SK-N-SH (cell line): Measurements from ENCODE around the gene SMIM20. TPM values are rescaled to one million over a fixed set of nuclear protein-coding genes. Genes with fewer than 3 reads are reported as not detected.
A peak's percentile ranks its signal among the peaks of the same experiment; 100 is the strongest.

ENCODE experiments used
- CTCF ChIA-PET: fragments of 300-600, 350-600 bp; formaldehyde crosslinking; extraction: SDS; loops from one replicate; lab custom pipeline; 2021; lab: Yijun Ruan, JAX
- POLR2A ChIA-PET: fragments of 350-600 bp; sonication (Branson Sonifier 250); formaldehyde crosslinking; extraction: SDS; loops from one replicate; lab custom pipeline; 2020; ENCODE audit warnings: antibody characterized with exemption, inconsistent platforms; lab: Yijun Ruan, JAX
- DNase-seq: peaks from one replicate; pipeline ENCODE4 v3.0.0; 2012
- H2AFZ ChIP-seq: fragments of 200-600 bp; sonication (generic); 2 replicates; pipeline ENCODE4 v1.8.1; 2016; ENCODE audit warnings: antibody characterized with exemption, mild to moderate bottlenecking, low read depth
- H3F3A ChIP-seq: fragments of 200-600 bp; sonication (generic); replicated peaks from 2 replicates; pipeline ENCODE3; 2016; ENCODE audit warnings: antibody characterized with exemption, mild to moderate bottlenecking; ENCODE audit not compliant: insufficient read depth
- H3K27ac ChIP-seq, 2 experiments: fragments of 200-500 bp in 1 of 2; fragments of 200-600 bp in 1 of 2; sonication (Bioruptor generic) in 1 of 2; sonication (generic), shearing (Covaris generic) in 1 of 2; 2 replicates each; pipeline versions ENCODE4 v1.5.1 to v1.6.1; 2014 to 2016; ENCODE audit warnings: low read depth in 2 of 2, inconsistent platforms in 1 of 2, low read length in 1 of 2, mild to moderate bottlenecking in 1 of 2, mixed read lengths in 1 of 2
- H3K27me3 ChIP-seq: fragments of 200-600 bp; sonication (generic), shearing (Covaris generic); 2 replicates; pipeline ENCODE4 v1.6.1; 2016; ENCODE audit warnings: mixed run types; ENCODE audit not compliant: insufficient read depth
- H3K36me3 ChIP-seq, 2 experiments: fragments of 200-500 bp in 1 of 2; fragments of 200-600 bp in 1 of 2; sonication (Bioruptor generic) in 1 of 2; sonication (generic) in 1 of 2; replicated peaks in 1 of 2; 2 replicates each; pipeline versions ENCODE3 to v1.5.1; 2014 to 2016; ENCODE audit warnings: low read length in 1 of 2, mild to moderate bottlenecking in 1 of 2; ENCODE audit not compliant: insufficient read depth in 2 of 2, control insufficient read depth in 1 of 2
- H3K4me1 ChIP-seq, 2 experiments: fragments of 200-500 bp in 1 of 2; fragments of 200-600 bp in 1 of 2; sonication (Bioruptor generic) in 1 of 2; sonication (generic), shearing (Covaris generic) in 1 of 2; 2 replicates each; pipeline versions ENCODE4 v1.5.1 to v1.6.1; 2014 to 2016; ENCODE audit warnings: low read depth in 1 of 2, low read length in 1 of 2, mixed run types in 1 of 2; ENCODE audit not compliant: insufficient read depth in 2 of 2, control insufficient read depth in 1 of 2
- H3K4me2 ChIP-seq: fragments of 200-600 bp; sonication (generic), shearing (Covaris generic); 2 replicates; pipeline ENCODE4 v1.6.1; 2017; ENCODE audit warnings: mixed run types
- H3K4me3 ChIP-seq, 2 experiments: fragments of 200-500 bp in 1 of 2; fragments of 200-600 bp in 1 of 2; sonication (Bioruptor generic) in 1 of 2; sonication (generic), shearing (Covaris generic) in 1 of 2; 2 replicates each; pipeline versions ENCODE4 v1.5.1 to v1.8.1; 2014 to 2016; ENCODE audit warnings: low read depth in 2 of 2, inconsistent platforms in 1 of 2, low read length in 1 of 2, mild to moderate bottlenecking in 1 of 2, mixed read lengths in 1 of 2, moderate library complexity in 1 of 2
- H3K79me2 ChIP-seq: fragments of 200-600 bp; sonication (generic); 2 replicates; pipeline ENCODE4 v1.8.1; 2017; ENCODE audit warnings: mild to moderate bottlenecking; ENCODE audit not compliant: insufficient read depth
- H3K9ac ChIP-seq: fragments of 200-600 bp; sonication (generic); 2 replicates; pipeline ENCODE4 v1.6.1; 2017; ENCODE audit warnings: mixed run types
- H3K9me2 ChIP-seq: fragments of 200-600 bp; sonication (generic); 2 replicates; pipeline ENCODE4 v1.6.1; 2017; ENCODE audit warnings: mixed run types
- H3K9me3 ChIP-seq: fragments of 200-600 bp; sonication (generic); 2 replicates; pipeline ENCODE4 v1.6.1; 2017; ENCODE audit warnings: mixed run types, mild to moderate bottlenecking, moderate library complexity
- H4K20me1 ChIP-seq: fragments of 200-600 bp; sonication (generic); 2 replicates; pipeline ENCODE4 v1.6.1; 2017; ENCODE audit warnings: mild to moderate bottlenecking, mixed run types; ENCODE audit not compliant: insufficient read depth
- ELF1 ChIP-seq: IDR thresholded peaks from 2 replicates; pipeline ENCODE4 v1.4.0; 2012
- EZH2phosphoT487 ChIP-seq: fragments of 200-600 bp; sonication (generic); IDR thresholded peaks from 2 replicates; pipeline ENCODE4 v1.6.1; 2017; ENCODE audit warnings: low read depth, mixed run types, mild to moderate bottlenecking, antibody characterized with exemption, moderate library complexity, borderline replicate concordance
- FOSL2 ChIP-seq: IDR thresholded peaks from 2 replicates; pipeline ENCODE4 v1.4.0; 2012; ENCODE audit warnings: low read depth, mild to moderate bottlenecking, moderate library complexity, borderline replicate concordance
- FOXJ3 ChIP-seq: sonication (generic); formaldehyde crosslinking; IDR thresholded peaks from 2 replicates; pipeline ENCODE4 v1.5.1; 2020; ENCODE audit warnings: mild to moderate bottlenecking, missing genetic modification reagents
- FOXM1 ChIP-seq: IDR thresholded peaks from 2 replicates; pipeline ENCODE4 v1.4.0; 2012; ENCODE audit warnings: low read depth, mild to moderate bottlenecking
- GABPA ChIP-seq: IDR thresholded peaks from 2 replicates; pipeline ENCODE4 v1.4.0; 2012; ENCODE audit warnings: low read depth, mild to moderate bottlenecking
- GATA2 ChIP-seq: sonication (generic); formaldehyde crosslinking; IDR thresholded peaks from 2 replicates; pipeline ENCODE4 v1.5.0; 2020; ENCODE audit warnings: mild to moderate bottlenecking, missing genetic modification reagents
- IRF3 ChIP-seq: fragments of 150-350 bp; IDR thresholded peaks from 2 replicates; pipeline ENCODE4 v1.6.1; 2016; ENCODE audit warnings: mild to moderate bottlenecking, low read depth, low read length
- JUND ChIP-seq: IDR thresholded peaks from 2 replicates; pipeline ENCODE4 v1.4.0; 2012
- MAX ChIP-seq: IDR thresholded peaks from 2 replicates; pipeline ENCODE4 v1.4.0; 2012; ENCODE audit warnings: low read depth
- MEF2A ChIP-seq: IDR thresholded peaks from 2 replicates; pipeline ENCODE4 v1.4.0; 2012; ENCODE audit warnings: low read depth, borderline replicate concordance
- NFIC ChIP-seq: IDR thresholded peaks from 2 replicates; pipeline ENCODE4 v1.4.0; 2012; ENCODE audit warnings: borderline replicate concordance
- NRF1 ChIP-seq: IDR thresholded peaks from 2 replicates; pipeline ENCODE4 v1.6.1; 2012; ENCODE audit warnings: low read depth, mild to moderate bottlenecking, low read length
- PBX3 ChIP-seq: IDR thresholded peaks from 2 replicates; pipeline ENCODE4; 2012
- POLR2AphosphoS5 ChIP-seq: IDR thresholded peaks from 2 replicates; pipeline ENCODE4 v1.6.1; 2012; ENCODE audit warnings: low read depth, low read length
- RAD21 ChIP-seq: IDR thresholded peaks from 2 replicates; pipeline ENCODE4 v1.6.1; 2012; ENCODE audit warnings: mild to moderate bottlenecking, low read length
- RCOR1 ChIP-seq: fragments of 150-350 bp; IDR thresholded peaks from 2 replicates; pipeline ENCODE4 v1.6.1; 2017; ENCODE audit warnings: antibody characterized with exemption, low read length
- RFX5 ChIP-seq: IDR thresholded peaks from 2 replicates; pipeline ENCODE4 v1.6.1; 2012; ENCODE audit warnings: mild to moderate bottlenecking, improper control_type of control experiment, low read length
- RXRA ChIP-seq: IDR thresholded peaks from 2 replicates; pipeline ENCODE4 v1.4.0; 2012; ENCODE audit warnings: low read depth, mild to moderate bottlenecking, borderline replicate concordance
- SMC3 ChIP-seq: IDR thresholded peaks from 2 replicates; pipeline ENCODE4 v1.6.1; 2012; ENCODE audit warnings: low read depth, low read length, improper control_type of control experiment
- TAF1 ChIP-seq: IDR thresholded peaks from 2 replicates; pipeline ENCODE4 v1.6.1; 2012; ENCODE audit warnings: low read depth, mild to moderate bottlenecking, low read length, moderate library complexity, borderline replicate concordance
- USF1 ChIP-seq: IDR thresholded peaks from 2 replicates; pipeline ENCODE4 v1.4.0; 2012; ENCODE audit warnings: low read depth, borderline replicate concordance
- USF2 ChIP-seq: fragments of 150-350 bp; IDR thresholded peaks from 2 replicates; pipeline ENCODE4 v1.6.1; 2017; ENCODE audit warnings: antibody characterized with exemption, low read length, low read depth, borderline replicate concordance
- YY1 ChIP-seq: IDR thresholded peaks from 2 replicates; pipeline ENCODE4 v1.4.0; 2012; ENCODE audit warnings: low read depth, mild to moderate bottlenecking
- WGBS: methylation state at CpG from one replicate; pipeline ENCODE4 v1.1.6; 2017; ENCODE audit warnings: low lambda C conversion rate; 5-methylcytosine and 5-hydroxymethylcytosine counted together
- polyA plus RNA-seq, 3 experiments: library from polyadenylated mRNA; depleted of rRNA; stranded (reverse); fragments of >200 nt; gene quantifications; 2 replicates each; pipeline ENCODE4 v1.2.3, GENCODE V29; 2012

Gene SMIM20
- polyA plus RNA-seq, 1 of the 3 experiments (the other 2 are of a cell fraction), result 39.4 TPM

GRCh38 chr4:25913851-25914669, at the start of gene SMIM20 (continued):
- TF ChIP-seq PBX3 (0 out of 2 replicates have a peak, but pooled peaks have one; percentile 7), RAD21 (0 out of 2 replicates have a peak, but pooled peaks have one; percentile 0), SMC3 (no peak), RXRA (peak; percentile 74; the same call in 1 of the 2 replicates), FOXM1 (no peak), RFX5 (no peak), USF2 (no peak), GATA2 (CRISPR knock-in tag) (no peak), POLR2AphosphoS5 (peak; percentile 83), NRF1 (peak; percentile 55), JUND (no peak), MEF2A (no peak), MAX (peak; percentile 91)

- no peaks in the 10 kb centered on the region for H3K36me3 ChIP-seq
- no peaks in the 10 kb centered on the region for H3K79me2 ChIP-seq
- WGBS, result 46% methylated on average over 4 of the region's 4 CpGs
- no peaks in the 10 kb centered on the region for H3K9me2 ChIP-seq
- CTCF ChIA-PET, result interaction anchor here (0.9 to 1.4 kb wide), 3 partner anchors 13 to 426 kb away, joined by 3 to 4 read pairs (median 3); no protein-coding TSS in a partner anchor
- H3F3A ChIP-seq, result no peaks in the 10 kb centered on the region
- no peaks in the 10 kb centered on the region for H3K27me3 ChIP-seq
- H3K4me3 ChIP-seq, result no peak overlapping the region
- H3K4me1 ChIP-seq, result peaks cover 3 to 6% of the 10 kb centered on the region in 2 experiments; a peak in 2 of 4 replicates
- TF ChIP-seq FOXM1 (no peak), FOXJ3 (CRISPR knock-in tag) (no peak), YY1 (no peak), EZH2phosphoT487 (no peak), GABPA (no peak), POLR2AphosphoS5 (no peak), FOSL2 (no peak), JUND (no peak), USF1 (no peak), GATA2 (CRISPR knock-in tag) (no peak), RXRA (no peak), MEF2A (no peak), TAF1 (no peak), PBX3 (no peak), RCOR1 (no peak), RAD21 (no peak), ELF1 (no peak), NFIC (no peak), IRF3 (no peak)
- H3K4me2 ChIP-seq, result no peak overlapping the region
- no peaks in the 10 kb centered on the region for H3K9me3 ChIP-seq
- no peak overlapping the region for H3K9ac ChIP-seq
- no peak overlapping the region for H3K27ac ChIP-seq
- POLR2A ChIA-PET, result no interaction called here
- no peak for DNase-seq
- no peaks in the 10 kb centered on the region for H4K20me1 ChIP-seq
- H2AFZ ChIP-seq, result no peak overlapping the region
These were observed 48.4 kb upstream of the SMIM20 start for GRCh38 chr4:25865586-25865985.
